Muscle of leg (tissue), 11 donors: Measurements from ENCODE around the gene DUSP8. TPM values are rescaled to one million over a fixed set of nuclear protein-coding genes. Genes with fewer than 3 reads are reported as not detected.

ENCODE experiments used
- DNase-seq: peaks from one replicate; pipeline ENCODE4 v3.0.0; 2013
- H3K27ac ChIP-seq: one replicate; pipeline ENCODE4 v1.5.1; 2013; ENCODE audit warnings: mild to moderate bottlenecking, low read length, control low read depth
- H3K27me3 ChIP-seq: one replicate; pipeline ENCODE4 v1.6.1; 2013; ENCODE audit warnings: low read length; ENCODE audit not compliant: control insufficient read depth, insufficient read depth
- H3K36me3 ChIP-seq: one replicate; pipeline ENCODE4 v1.6.1; 2013; ENCODE audit warnings: low read length; ENCODE audit not compliant: control insufficient read depth, insufficient read depth
- H3K4me1 ChIP-seq: one replicate; pipeline ENCODE4 v1.6.1; 2013; ENCODE audit warnings: low read length; ENCODE audit not compliant: control insufficient read depth, insufficient read depth
- H3K4me3 ChIP-seq: one replicate; pipeline ENCODE4 v1.5.1; 2013; ENCODE audit warnings: low read length, control low read depth
- H3K9me3 ChIP-seq: replicated peaks from 2 replicates; pipeline ENCODE4 v1.6.1; 2013; ENCODE audit warnings: low read depth, low read length; ENCODE audit not compliant: control insufficient read depth
- WGBS: methylation state at CpG from one replicate; pipeline ENCODE4 v1.1.5; 2013; ENCODE audit warnings: missing lambda C conversion rate; ENCODE audit not compliant: insufficient coverage; 5-methylcytosine and 5-hydroxymethylcytosine counted together
- polyA plus RNA-seq, 8 donors: library from polyadenylated mRNA; unstranded; fragments of 120-200 nt; gene quantifications; one replicate each; pipeline versions ENCODE4 v1.2.1 to v1.2.3, GENCODE V29; 2013; ENCODE audit warnings: inconsistent platforms in 1 of 8, low replicate concordance in 1 of 8; ENCODE audit not compliant: insufficient read length in 8 of 8, insufficient read depth in 1 of 8
- total RNA-seq: library from RNA; stranded (reverse); fragments of 120-200 nt; gene quantifications from one replicate; pipeline ENCODE4 v1.2.4, GENCODE V29; 2013

The DUSP8 gene
- total and polyA plus RNA-seq, 9 donors, result 1.5 to 21.2 (median 15.4) TPM

GRCh38 chr11:1574238-1574932 lies 2.3 kb upstream of the DUSP8 start:
- Histone ChIP-seq H3K27me3 (peaks cover 36% of the 10 kb centered on the region), H3K36me3 (peaks cover 5% of the 10 kb centered on the region), H3K27ac (no peak overlapping the region), H3K9me3 (no peaks in the 10 kb centered on the region), H3K4me1 (peaks cover 34% of the 10 kb centered on the region), H3K4me3 (no peak overlapping the region)
- DNase-seq, result peak; percentile 75
- under 1% methylated on average over 59 of the region's 64 CpGs for WGBS

DNA sequence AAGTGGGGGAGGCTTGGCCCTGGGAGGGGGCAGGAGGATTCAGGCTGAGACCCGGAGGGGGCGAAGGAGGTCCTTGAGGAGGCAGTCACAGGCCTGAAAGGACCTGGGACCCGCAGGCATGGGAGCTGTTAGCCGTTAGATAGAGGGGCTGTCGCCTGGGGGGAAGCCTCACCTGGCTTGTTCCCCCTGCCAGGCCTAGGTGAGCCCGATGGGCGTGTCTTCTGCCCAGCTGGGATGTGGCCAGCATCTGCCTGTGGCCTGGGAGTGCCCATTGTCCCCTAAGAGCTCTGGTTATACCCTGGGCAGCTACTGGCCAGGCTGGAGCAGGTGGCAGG lies 1.8 kb upstream of the DUSP8 start:
- peaks cover 36% of the 10 kb centered on the region for H3K4me1 ChIP-seq
- H3K27me3 ChIP-seq, result peaks cover 36% of the 10 kb centered on the region
- 0% methylated on average over 7 of the region's 7 CpGs for WGBS
- no peak overlapping the region for H3K27ac ChIP-seq
- H3K4me3 ChIP-seq, result no peak overlapping the region
- DNase-seq, result no peak
- peaks cover 8% of the 10 kb centered on the region for H3K36me3 ChIP-seq
- no peaks in the 10 kb centered on the region for H3K9me3 ChIP-seq

DNA sequence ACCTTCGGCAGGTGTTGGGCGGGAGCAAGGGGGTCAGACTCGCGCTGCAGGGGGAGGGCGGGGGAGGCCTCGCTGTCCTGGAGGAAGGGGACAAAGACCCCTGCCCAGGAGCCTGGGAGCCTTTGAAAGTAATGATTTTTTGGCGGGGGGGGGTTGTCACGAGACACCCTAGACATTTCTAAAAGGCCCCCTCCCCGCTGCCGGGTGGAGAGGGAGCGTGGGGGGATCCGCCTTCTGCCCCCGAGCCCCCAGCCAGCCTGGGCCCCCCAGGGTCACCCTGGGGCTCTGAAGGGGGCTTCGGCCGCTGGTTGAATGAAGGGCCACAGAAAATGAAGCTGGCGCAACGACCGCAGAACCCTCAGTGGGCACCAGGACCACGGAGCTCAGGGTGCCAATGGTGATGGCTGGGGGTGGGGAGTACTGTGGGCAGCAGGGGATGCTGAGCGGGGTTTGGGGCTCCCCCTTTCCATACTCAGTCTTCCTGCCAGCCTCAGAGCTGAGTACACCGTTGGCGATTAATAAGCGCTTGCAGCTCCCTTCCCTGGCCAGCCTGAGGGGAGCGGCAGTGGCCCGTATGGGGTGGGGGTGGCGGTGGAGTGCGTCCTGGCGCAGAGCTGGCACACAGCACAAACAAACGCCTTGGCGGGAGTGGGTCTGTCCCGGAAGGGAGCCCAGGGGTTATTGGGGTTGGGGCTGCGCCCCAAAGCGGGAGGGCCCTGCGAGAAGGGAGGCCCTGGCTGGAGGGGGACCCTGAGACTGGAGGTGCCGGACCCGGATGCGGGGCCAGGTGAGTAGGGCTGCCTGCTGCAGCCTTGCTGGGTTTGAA lies 1.2 kb upstream of the DUSP8 start:
- Histone ChIP-seq H3K27me3 (peaks cover 36% of the 10 kb centered on the region), H3K4me1 (peaks cover 37% of the 10 kb centered on the region), H3K4me3 (peak overlapping the region; percentile 31), H3K36me3 (peaks cover 8% of the 10 kb centered on the region), H3K9me3 (no peaks in the 10 kb centered on the region), H3K27ac (no peak overlapping the region)
- WGBS, result 2% methylated on average over 24 of the region's 37 CpGs
- no peak for DNase-seq

- Histone ChIP-seq H3K4me1 (peaks cover 47% of the 10 kb centered on the region), H3K36me3 (peaks cover 8% of the 10 kb centered on the region), H3K9me3 (no peaks in the 10 kb centered on the region), H3K27me3 (peaks cover 36% of the 10 kb centered on the region), H3K27ac (no peak overlapping the region), H3K4me3 (peak overlapping the region; percentile 62)
- WGBS, result under 1% methylated on average over 91 of the region's 91 CpGs
- DNase-seq, result no peak
These were observed 293 bp downstream of the DUSP8 start for GRCh38 chr11:1571760-1572196.

GRCh38 chr11:1570896-1571759 lies 943 bp downstream of the DUSP8 start:
- 3% methylated on average over 43 of the region's 58 CpGs for WGBS
- peak; percentile 50 for DNase-seq
- peaks cover 10% of the 10 kb centered on the region for H3K36me3 ChIP-seq
- no peaks in the 10 kb centered on the region for H3K9me3 ChIP-seq
- peaks cover 51% of the 10 kb centered on the region for H3K4me1 ChIP-seq
- H3K4me3 ChIP-seq, result peak overlapping the region; percentile 62
- no peak overlapping the region for H3K27ac ChIP-seq
- H3K27me3 ChIP-seq, result peaks cover 36% of the 10 kb centered on the region

GRCh38 chr11:1570531-1570895 lies 1.6 kb downstream of the DUSP8 start:
- Histone ChIP-seq H3K36me3 (peaks cover 13% of the 10 kb centered on the region), H3K9me3 (no peaks in the 10 kb centered on the region), H3K27ac (no peak overlapping the region), H3K27me3 (peaks cover 31% of the 10 kb centered on the region), H3K4me3 (no peak overlapping the region), H3K4me1 (peaks cover 56% of the 10 kb centered on the region)
- 59% methylated on average over 6 of the region's 8 CpGs for WGBS
- DNase-seq, result no peak

DNA sequence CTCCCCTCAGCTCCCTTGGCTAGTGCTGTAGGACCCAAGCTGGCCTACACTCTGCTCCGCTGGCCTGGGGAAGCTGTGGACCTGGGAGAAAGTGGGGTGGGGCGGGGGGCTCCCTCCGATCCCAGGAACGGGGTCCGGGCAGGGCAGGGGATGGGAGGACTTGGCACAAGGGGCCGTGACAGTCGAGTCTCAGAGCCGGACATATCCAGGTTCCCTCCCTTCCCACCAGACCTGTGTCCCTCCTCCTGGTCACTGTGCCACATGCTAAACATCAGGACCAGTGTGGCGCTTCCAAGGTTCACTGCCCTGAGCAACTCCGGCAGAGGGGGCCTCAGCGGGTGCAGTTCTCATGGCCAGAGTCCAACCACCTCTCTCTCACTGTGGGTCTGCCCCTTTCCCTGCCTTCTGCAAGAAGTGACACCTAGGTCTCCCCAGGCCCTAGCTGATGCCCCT lies 2.0 kb downstream of the DUSP8 start:
- no peak for DNase-seq
- H3K27me3 ChIP-seq, result peaks cover 26% of the 10 kb centered on the region
- peaks cover 17% of the 10 kb centered on the region for H3K36me3 ChIP-seq
- 48% methylated on average over 6 of the region's 11 CpGs for WGBS
- H3K27ac ChIP-seq, result no peak overlapping the region
- no peak overlapping the region for H3K4me3 ChIP-seq
- H3K4me1 ChIP-seq, result peaks cover 60% of the 10 kb centered on the region
- H3K9me3 ChIP-seq, result no peaks in the 10 kb centered on the region

GRCh38 chr11:1569251-1569780 lies 2.8 kb downstream of the DUSP8 start:
- Histone ChIP-seq H3K27me3 (peaks cover 24% of the 10 kb centered on the region), H3K27ac (no peak overlapping the region), H3K9me3 (no peaks in the 10 kb centered on the region), H3K4me3 (no peak overlapping the region), H3K4me1 (peaks cover 65% of the 10 kb centered on the region), H3K36me3 (peaks cover 20% of the 10 kb centered on the region)
- 58% methylated on average over 14 of the region's 14 CpGs for WGBS
- DNase-seq, result no peak

GRCh38 chr11:1568441-1568911 lies 3.6 kb downstream of the DUSP8 start:
- 36% methylated on average over 13 of the region's 13 CpGs for WGBS
- Histone ChIP-seq H3K36me3 (peaks cover 28% of the 10 kb centered on the region), H3K9me3 (no peaks in the 10 kb centered on the region), H3K4me3 (no peak overlapping the region), H3K4me1 (peaks cover 65% of the 10 kb centered on the region), H3K27ac (no peak overlapping the region), H3K27me3 (peaks cover 15% of the 10 kb centered on the region)
- no peak for DNase-seq
